Fibroblast of villous mesenchyme (primary cell): ENCODE results near the gene DYNLL1. TPM values are rescaled to one million over a fixed set of nuclear protein-coding genes. Genes with fewer than 3 reads are reported as not detected.

Source experiments
- DNase-seq: peaks from one replicate; pipeline ENCODE4 v3.0.0-alpha.2; 2010; ENCODE audit warnings: low read depth
- H3K4me3 ChIP-seq: 2 replicates; pipeline ENCODE4 v1.5.1; 2011; ENCODE audit warnings: low read depth, mild to moderate bottlenecking, low read length
- total RNA-seq: library from RNA; depleted of rRNA; stranded (reverse); fragments of >200 nt; gene quantifications from 2 replicates; pipeline ENCODE4 v1.2.3, GENCODE V29; 2012
- TF ChIP-seq, protein P1 (sequence below): IDR thresholded peaks from 2 replicates; pipeline ENCODE4 v1.5.1; 2012; ENCODE audit warnings: low read depth, mild to moderate bottlenecking, low read length; ENCODE audit not compliant: insufficient read depth

The DYNLL1 gene
- total RNA-seq, 1 donor, result 280 TPM

- no peak overlapping the region for H3K4me3 ChIP-seq
- TF ChIP-seq, protein P1, sequence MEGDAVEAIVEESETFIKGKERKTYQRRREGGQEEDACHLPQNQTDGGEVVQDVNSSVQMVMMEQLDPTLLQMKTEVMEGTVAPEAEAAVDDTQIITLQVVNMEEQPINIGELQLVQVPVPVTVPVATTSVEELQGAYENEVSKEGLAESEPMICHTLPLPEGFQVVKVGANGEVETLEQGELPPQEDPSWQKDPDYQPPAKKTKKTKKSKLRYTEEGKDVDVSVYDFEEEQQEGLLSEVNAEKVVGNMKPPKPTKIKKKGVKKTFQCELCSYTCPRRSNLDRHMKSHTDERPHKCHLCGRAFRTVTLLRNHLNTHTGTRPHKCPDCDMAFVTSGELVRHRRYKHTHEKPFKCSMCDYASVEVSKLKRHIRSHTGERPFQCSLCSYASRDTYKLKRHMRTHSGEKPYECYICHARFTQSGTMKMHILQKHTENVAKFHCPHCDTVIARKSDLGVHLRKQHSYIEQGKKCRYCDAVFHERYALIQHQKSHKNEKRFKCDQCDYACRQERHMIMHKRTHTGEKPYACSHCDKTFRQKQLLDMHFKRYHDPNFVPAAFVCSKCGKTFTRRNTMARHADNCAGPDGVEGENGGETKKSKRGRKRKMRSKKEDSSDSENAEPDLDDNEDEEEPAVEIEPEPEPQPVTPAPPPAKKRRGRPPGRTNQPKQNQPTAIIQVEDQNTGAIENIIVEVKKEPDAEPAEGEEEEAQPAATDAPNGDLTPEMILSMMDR, result no peak
- DNase-seq, result no peak
Measured at GRCh38 chr12:120460157-120460556, 35.8 kb upstream of the DYNLL1 start.

GRCh38 chr12:120462099-120462640, 33.7 kb upstream of the DYNLL1 start:
- TF ChIP-seq, protein P1, result no peak
- no peak overlapping the region for H3K4me3 ChIP-seq
- DNase-seq, result no peak

GRCh38 chr12:120463712-120464111, 32.2 kb upstream of the DYNLL1 start:
- TF ChIP-seq, protein P1, result no peak
- no peak overlapping the region for H3K4me3 ChIP-seq
- DNase-seq, result no peak

DNA sequence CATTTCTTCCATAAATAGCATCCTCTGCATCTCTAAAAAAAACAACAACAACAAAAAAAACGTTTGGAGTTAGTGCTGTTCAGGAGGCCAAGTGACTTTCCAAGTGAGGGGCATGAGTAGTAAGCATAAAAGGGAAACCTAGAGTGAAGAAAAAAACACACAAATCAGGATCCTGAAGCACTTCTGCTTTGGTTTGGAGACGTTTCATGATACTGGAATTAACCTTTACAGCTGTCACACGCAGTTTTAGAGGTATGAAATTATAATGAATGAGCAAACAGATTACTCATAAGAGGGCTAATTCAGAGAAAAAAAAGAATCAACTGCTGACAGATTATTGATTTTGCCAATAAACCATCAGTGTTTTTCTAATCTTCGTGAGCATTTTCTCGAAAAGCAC, 30.2 kb upstream of the DYNLL1 start:
- TF ChIP-seq, protein P1, result no peak
- DNase-seq, result no peak
- H3K4me3 ChIP-seq, result no peak overlapping the region

DNA sequence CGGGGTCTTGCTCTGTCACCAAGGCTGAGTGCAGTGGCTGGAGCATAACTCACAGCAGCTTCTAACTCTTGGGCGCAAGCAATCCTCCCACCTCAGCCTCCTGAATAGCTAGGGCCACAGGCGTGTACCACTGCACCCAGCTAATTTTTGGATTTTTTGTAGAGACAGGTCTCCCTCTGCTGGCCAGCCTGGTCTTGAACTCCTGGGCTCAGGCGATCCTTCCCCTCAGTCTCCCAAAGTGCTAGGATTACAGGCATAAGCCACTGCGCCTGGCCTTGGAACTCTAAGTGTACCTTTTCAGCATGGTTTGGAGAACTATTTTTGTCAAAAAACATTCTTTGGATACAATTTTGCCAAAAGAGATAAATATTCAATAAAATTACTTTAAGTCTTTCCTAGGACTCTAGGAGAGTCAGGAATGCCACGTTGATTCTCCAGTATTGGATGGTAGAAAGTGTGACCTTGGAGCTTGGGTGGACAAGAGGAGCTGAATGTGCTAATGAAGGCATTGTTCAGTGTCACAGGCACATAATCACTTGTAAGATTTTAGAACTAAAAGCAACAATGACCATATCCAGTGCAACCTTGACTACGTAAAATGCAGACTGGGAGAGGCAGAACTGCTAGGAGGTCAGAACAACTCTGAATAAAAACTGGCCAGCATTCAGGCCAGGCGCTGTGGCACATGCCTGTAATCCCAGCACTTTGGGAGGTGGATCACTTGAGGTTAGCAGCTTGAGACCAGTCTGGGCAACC, 29.2 kb upstream of the DYNLL1 start:
- H3K4me3 ChIP-seq, result no peak overlapping the region
- peak; percentile 48 for DNase-seq
- TF ChIP-seq, protein P1, result peak; percentile 59

- peak overlapping the region; percentile 3 for H3K4me3 ChIP-seq
- DNase-seq, result no peak
- TF ChIP-seq, protein P1, result no peak
Measured at GRCh38 chr12:120467439-120467838, 28.5 kb upstream of the DYNLL1 start.
